ENCODE results near the gene BCL2. TPM values are rescaled to one million over a fixed set of nuclear protein-coding genes. Genes with fewer than 3 reads are reported as not detected.

BCL2 gene
- total RNA-seq: 0.49 and 3.1 TPM in 2 replicates

DNA sequence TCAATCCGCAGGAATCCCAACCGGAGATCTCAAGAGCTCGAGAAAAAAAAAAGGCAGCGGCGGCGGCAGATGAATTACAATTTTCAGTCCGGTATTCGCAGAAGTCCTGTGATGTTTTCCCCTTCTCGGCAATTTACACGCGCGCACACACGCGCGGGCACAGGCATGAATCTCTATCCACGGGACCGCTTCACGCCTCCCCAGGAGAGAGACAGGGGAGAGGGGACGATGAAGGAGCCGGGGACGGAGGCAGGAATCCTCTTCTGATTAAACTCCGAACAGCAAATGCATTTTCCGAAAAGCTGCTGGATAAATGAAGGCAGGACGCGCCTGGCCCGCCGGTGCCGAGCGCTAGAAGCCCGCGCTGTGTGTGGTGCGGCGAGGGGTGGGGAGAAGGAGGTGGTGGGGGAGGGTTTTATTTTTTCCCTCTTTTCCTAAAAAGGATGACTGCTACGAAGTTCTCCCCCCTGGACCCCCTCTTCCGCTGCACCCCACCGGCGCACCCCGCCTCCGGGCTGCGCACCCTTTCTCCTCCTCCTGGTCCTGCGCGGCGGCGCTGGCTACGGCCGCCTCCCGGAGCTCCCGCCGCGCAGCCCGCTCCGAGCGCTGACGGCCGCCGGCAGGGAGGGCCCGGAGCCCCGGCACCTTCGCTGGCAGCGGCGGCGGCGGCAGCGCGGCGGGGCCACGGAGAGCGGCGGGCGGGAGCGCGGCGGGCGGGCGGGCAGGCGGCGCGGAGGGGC is at the start of gene BCL2:
Gene BCL2 (minus strand): TSS at position 387 of the 740 bp plus-strand sequence.

DNA sequence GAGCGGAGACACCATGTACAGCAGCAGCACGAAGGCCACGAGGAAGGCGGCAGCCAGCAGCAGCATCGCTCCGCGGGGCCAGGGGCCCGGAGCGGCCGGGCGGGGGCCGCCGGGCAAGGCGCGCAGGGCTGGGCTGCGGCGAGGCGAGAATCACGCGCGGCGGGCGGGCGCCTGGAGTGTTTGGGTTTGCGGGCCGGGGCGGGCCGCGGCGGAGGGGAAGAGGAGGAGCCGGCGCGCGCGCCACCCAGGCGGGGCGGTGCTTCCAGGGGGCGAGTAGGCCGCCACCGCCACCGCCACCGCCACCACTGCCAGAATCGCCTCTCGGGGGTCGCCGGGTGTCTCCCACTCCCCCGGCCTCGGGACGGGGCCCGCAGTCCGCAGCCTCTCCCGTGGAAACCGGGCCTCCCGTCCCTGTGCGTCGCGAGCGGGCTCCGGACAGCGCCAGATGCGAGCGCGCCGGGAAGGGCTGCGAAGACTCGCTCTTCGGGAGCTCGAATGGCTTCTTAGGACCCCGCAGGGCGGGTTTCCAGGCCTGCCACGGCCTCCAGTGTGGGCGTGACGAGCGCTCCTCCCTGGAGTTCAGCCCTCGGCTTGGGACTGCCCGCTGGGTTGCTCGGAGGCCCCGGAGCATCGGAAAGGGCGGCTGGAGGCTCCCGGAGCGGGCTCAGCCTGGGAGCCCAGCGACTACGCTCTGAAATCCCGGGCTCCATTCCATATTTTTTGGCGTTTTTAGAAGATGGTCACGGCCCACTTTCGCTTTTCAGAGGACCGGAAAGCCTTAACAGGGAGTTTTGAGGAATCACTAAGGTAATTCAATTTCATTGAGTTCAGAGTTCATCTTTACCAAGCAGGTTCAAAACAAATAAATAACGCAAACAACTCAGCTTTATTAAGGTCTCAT is 47.7 kb upstream of the BCL2 start, which contains the start of gene KDSR:
Gene KDSR (minus strand): TSS at position 154 of the 901 bp plus-strand sequence. CDS start 88 bp downstream, at position 66.

Other genes with a start within 250 kb of the BCL2 start
- 9.6 and 39.6 TPM in 2 replicates for gene KDSR, start 47.4 kb upstream of the BCL2 start, total RNA-seq
- gene VPS4B, start 102.7 kb upstream of the BCL2 start, total RNA-seq: 34.6 and 60.7 TPM in 2 replicates
- under 0.01 TPM in 1 of 2 replicates, not detected in the other for gene SERPINB5, start 157.2 kb upstream of the BCL2 start, total RNA-seq
- gene SERPINB12, start 222.6 kb upstream of the BCL2 start, total RNA-seq: not detected in 2 replicates